Psoas muscle (tissue), 8 donors: Measurements from ENCODE around the gene SLC35F3. TPM values are rescaled to one million over a fixed set of nuclear protein-coding genes. Genes with fewer than 3 reads are reported as not detected.

ENCODE experiments used
- ATAC-seq, 4 donors: fragments of 200-7000 bp; cut with Tn5 transposase; one replicate each; pipeline ENCODE4 v1.9.1; 2020; ENCODE audit warnings: moderate library complexity in 3 of 4, mild to moderate bottlenecking in 2 of 4
- DNase-seq, 2 donors: peaks; one replicate each; pipeline ENCODE4 v3.0.0-alpha.2; 2020
- H3K27ac ChIP-seq: fragments of 200-600 bp; one replicate; pipeline ENCODE4 v1.8.0; 2022
- H3K27me3 ChIP-seq, 3 donors: fragments of 200-600 bp in 1 of 3; one replicate each; pipeline versions ENCODE4 v1.6.1 to v1.8.0; 2013 to 2022; ENCODE audit warnings: low read length in 2 of 3, mild to moderate bottlenecking in 2 of 3, moderate library complexity in 1 of 3; ENCODE audit not compliant: insufficient read depth in 3 of 3
- H3K36me3 ChIP-seq, 2 donors: fragments of 200-600 bp in 1 of 2; one replicate each; pipeline versions ENCODE4 v1.6.1 to v1.8.0; 2013 to 2022; ENCODE audit warnings: low read depth in 1 of 2, mild to moderate bottlenecking in 1 of 2, moderate library complexity in 1 of 2; ENCODE audit not compliant: insufficient read depth in 1 of 2
- H3K4me1 ChIP-seq: fragments of 200-600 bp; one replicate; pipeline ENCODE4 v1.8.0; 2022
- H3K4me3 ChIP-seq: fragments of 200-600 bp; one replicate; pipeline ENCODE4 v1.8.0; 2022; ENCODE audit warnings: mild to moderate bottlenecking
- H3K9me3 ChIP-seq: fragments of 200-600 bp; one replicate; pipeline ENCODE4 v1.8.0; 2022
- CTCF ChIP-seq: fragments of 200-600 bp; IDR thresholded peaks from one replicate; pipeline ENCODE4 v1.8.0; 2022; ENCODE audit warnings: antibody characterized with exemption
- WGBS, 3 donors: extraction: QIAGEN DNeasy Blood & Tissue Kit; methylation state at CpG; one replicate each; pipeline versions ENCODE4 v1.1.6 to v1.1.7; 2013; 5-methylcytosine and 5-hydroxymethylcytosine counted together
- intact Hi-C, 2 donors: fragments of 100-400 bp; cut with DNase I; formaldehyde crosslinking; loops; one replicate each; pipeline versions ENCODE4 v1.11.0 to v1.14.2; 2022
- polyA plus RNA-seq, 3 donors: library from polyadenylated mRNA; stranded (reverse); fragments of 200-250 nt; gene quantifications; one replicate each; pipeline ENCODE4 v1.2.3, GENCODE V29; 2013
- total RNA-seq, 4 donors: library from RNA; stranded (reverse); fragmentation: NEBNext Ultra II Directional in 2 of 4; extraction: Animal tissue kit (Norgen Biotek cat#: 25700) in 2 of 4; gene quantifications; one replicate each; pipeline versions ENCODE4 v1.2.1 to v1.2.4, GENCODE V29; 2021 to 2023
- donor health status: healthy with polysubstance abuse.
- donor health status: DM: no; HTN: no; CAD: no; lungs with moderate emphysema.
- donor health status: Bipolar disorder and iron deficiency.
- donor health status: healthy.
- donor health status: DM: yes; HTN: yes; CAD: no.
- donor health status: DM: no; HTN: no; CAD: no.
- donor health status: DM: no; HTN: no; CAD: no.
- donor health status: DM: yes; HTN: yes; CAD: no.

The SLC35F3 gene
- total and polyA plus RNA-seq, 7 donors, result 0.01 to 0.16 (median 0.10) TPM; not detected in 3

GRCh38 chr1:234320549-234320948, 416.1 kb downstream of the SLC35F3 start:
- 49 to 66% (median 51%) methylated on average over 8 of the region's 8 CpGs for WGBS, 3 donors
- no peak overlapping the region for H3K27ac ChIP-seq
- H3K27me3 ChIP-seq, result peaks cover 0 to 18% (median 0%) of the 10 kb centered on the region in 3 donors
- H3K4me1 ChIP-seq, result no peaks in the 10 kb centered on the region
- H3K9me3 ChIP-seq, result no peaks in the 10 kb centered on the region
- H3K36me3 ChIP-seq, result no peaks in the 10 kb centered on the region
- intact Hi-C loops, result no loop called here
- ATAC-seq, result no peak
- no peak overlapping the region for H3K4me3 ChIP-seq
- DNase-seq, result no peak
- TF ChIP-seq CTCF, result no peak

- no peaks in the 10 kb centered on the region for H3K36me3 ChIP-seq
- intact Hi-C loops, result no loop called here
- H3K27me3 ChIP-seq, result peaks cover 0 to 20% (median 0%) of the 10 kb centered on the region in 3 donors
- WGBS, 3 donors, result 85 to 89% (median 87%) methylated on average over 6 of the region's 6 CpGs
- DNase-seq, result no peak
- no peak for TF ChIP-seq CTCF
- no peaks in the 10 kb centered on the region for H3K4me1 ChIP-seq
- H3K4me3 ChIP-seq, result no peak overlapping the region
- no peak for ATAC-seq
- no peak overlapping the region for H3K27ac ChIP-seq
- no peaks in the 10 kb centered on the region for H3K9me3 ChIP-seq
These were observed 416.8 kb downstream of the SLC35F3 start for GRCh38 chr1:234321231-234321630.

GRCh38 chr1:234322097-234322496, 417.6 kb downstream of the SLC35F3 start:
- Histone ChIP-seq H3K4me3 (no peak overlapping the region), H3K36me3 (no peaks in the 10 kb centered on the region), H3K27ac (no peak overlapping the region), H3K27me3 (peaks cover 0 to 20% (median 0%) of the 10 kb centered on the region in 3 donors), H3K9me3 (no peaks in the 10 kb centered on the region), H3K4me1 (no peaks in the 10 kb centered on the region)
- intact Hi-C loops, result no loop called here
- DNase-seq (no peak), ATAC-seq (no peak)
- 90 to 96% (median 95%) methylated on average over 3 of the region's 3 CpGs for WGBS, 3 donors
- no peak for TF ChIP-seq CTCF

GRCh38 chr1:234322979-234323378, 418.5 kb downstream of the SLC35F3 start:
- no peak for TF ChIP-seq CTCF
- no peak overlapping the region for H3K4me3 ChIP-seq
- ATAC-seq, result no peak
- WGBS, 3 donors, result 52 to 60% (median 55%) methylated on average over 13 of the region's 13 CpGs
- intact Hi-C loops, result no loop called here
- H3K36me3 ChIP-seq, result no peaks in the 10 kb centered on the region
- H3K27me3 ChIP-seq, result peaks cover 0 to 20% (median 0%) of the 10 kb centered on the region in 3 donors
- H3K4me1 ChIP-seq, result no peaks in the 10 kb centered on the region
- no peak for DNase-seq
- H3K9me3 ChIP-seq, result no peaks in the 10 kb centered on the region
- no peak overlapping the region for H3K27ac ChIP-seq

- no peak for TF ChIP-seq CTCF
- no peaks in the 10 kb centered on the region for H3K9me3 ChIP-seq
- no peak for DNase-seq
- no peak overlapping the region for H3K4me3 ChIP-seq
- ATAC-seq, result no peak
- no peaks in the 10 kb centered on the region for H3K36me3 ChIP-seq
- no peak overlapping the region for H3K27ac ChIP-seq
- intact Hi-C loops, result no loop called here
- no peaks in the 10 kb centered on the region for H3K4me1 ChIP-seq
- WGBS, 3 donors, result 25 to 34% (median 32%) methylated on average over 6 of the region's 6 CpGs
- peaks cover 0 to 26% (median 3%) of the 10 kb centered on the region in 3 donors for H3K27me3 ChIP-seq
These were observed 420.3 kb downstream of the SLC35F3 start for GRCh38 chr1:234324821-234325220.
